PC-9 (cell line): ENCODE data around the gene F13B. TPM values are rescaled to one million over a fixed set of nuclear protein-coding genes. Genes with fewer than 3 reads are reported as not detected.

Experiments
- Bru-seq: library from RNA; stranded (reverse); fragments of 400-500 nt; gene quantifications from one replicate; lab custom pipeline; 2021; lab: Mats Ljungman, UMichigan
- BruChase-seq, 2 experiments: library from RNA; stranded (reverse); fragments of 400-500 nt; gene quantifications; one replicate each; lab custom pipeline; 2021; lab: Mats Ljungman, UMichigan
- BruUV-seq: library from RNA; stranded (reverse); fragments of 400-500 nt; replicated peaks from 2 replicates; lab custom pipeline; 2021; lab: Mats Ljungman, UMichigan
- CTCF ChIA-PET: fragments of 300-600 bp; sonication (Branson Sonifier 250); formaldehyde crosslinking; loops from one replicate; lab custom pipeline; 2022; ENCODE audit warnings: antibody characterized with exemption; lab: Charles Lee
- POLR2A ChIA-PET: fragments of 300-600 bp; sonication (Branson Sonifier 250); formaldehyde crosslinking; loops from one replicate; lab custom pipeline; 2022; ENCODE audit warnings: antibody characterized with exemption; ENCODE audit not compliant: unreplicated experiment; lab: Charles Lee
- DNase-seq, 2 experiments: peaks; one replicate each; pipeline versions ENCODE4 v3.0.0 to v3.0.0-alpha.2; 2015 to 2022; ENCODE audit warnings: mixed read lengths in 1 of 2
- H2AFZ ChIP-seq: fragments of 200-600 bp; sonication (generic); 2 replicates; pipeline ENCODE4 v1.8.1; 2017; ENCODE audit warnings: antibody characterized with exemption
- H3F3A ChIP-seq: fragments of 200-600 bp; sonication (generic); 2 replicates; pipeline ENCODE4 v1.8.1; 2017; ENCODE audit warnings: antibody characterized with exemption, mild to moderate bottlenecking, low read depth; ENCODE audit not compliant: insufficient read depth
- H3K27ac ChIP-seq: fragments of 200-600 bp; sonication (generic); 2 replicates; pipeline ENCODE4 v1.6.1; 2016; ENCODE audit warnings: mixed run types
- H3K27me3 ChIP-seq: fragments of 200-600 bp; sonication (generic); 2 replicates; pipeline ENCODE4 v1.6.1; 2016; ENCODE audit warnings: low read depth, mixed run types; ENCODE audit not compliant: insufficient read depth
- H3K36me3 ChIP-seq: fragments of 200-600 bp; sonication (generic); 2 replicates; pipeline ENCODE4 v1.6.1; 2016; ENCODE audit warnings: low read depth, mixed run types
- H3K4me1 ChIP-seq: fragments of 200-600 bp; sonication (generic); replicated peaks from 2 replicates; pipeline ENCODE4 v1.6.1; 2016; ENCODE audit warnings: mixed run types; ENCODE audit not compliant: insufficient read depth
- H3K4me2 ChIP-seq: fragments of 200-600 bp; sonication (generic); 2 replicates; pipeline ENCODE4 v1.6.1; 2017; ENCODE audit warnings: mixed run types
- H3K4me3 ChIP-seq: fragments of 200-600 bp; sonication (generic); 2 replicates; pipeline ENCODE4 v1.6.1; 2016; ENCODE audit warnings: mixed run types
- H3K79me2 ChIP-seq: fragments of 200-600 bp; sonication (generic); 2 replicates; pipeline ENCODE4 v1.6.1; 2017; ENCODE audit warnings: low read depth, mixed run types
- H3K9me2 ChIP-seq: fragments of 200-600 bp; sonication (generic); 2 replicates; pipeline ENCODE4 v1.8.1; 2017; ENCODE audit warnings: mild to moderate bottlenecking; ENCODE audit not compliant: insufficient read depth
- H3K9me3 ChIP-seq: fragments of 200-600 bp; sonication (generic); 2 replicates; pipeline ENCODE4 v1.8.1; 2016; ENCODE audit warnings: low read depth; ENCODE audit not compliant: insufficient read depth
- H4K20me1 ChIP-seq: fragments of 200-600 bp; sonication (generic); 2 replicates; pipeline ENCODE4 v1.8.1; 2017; ENCODE audit not compliant: insufficient read depth
- CTCF ChIP-seq: fragments of 200-600 bp; sonication (generic); conservative IDR thresholded peaks from 2 replicates; pipeline ENCODE4 v1.6.1; 2017; ENCODE audit warnings: mixed run types, antibody characterized with exemption, mild to moderate bottlenecking, moderate library complexity
- EZH2 ChIP-seq: fragments of 200-600 bp; sonication (generic); IDR thresholded peaks from 2 replicates; pipeline ENCODE4 v1.8.0; 2017; ENCODE audit warnings: antibody characterized with exemption, low read depth
- intact Hi-C: fragments of 100-400 bp; cut with micrococcal nuclease; formaldehyde crosslinking; loops from one replicate; pipeline ENCODE4 v1.10.0; 2022; ENCODE audit not compliant: unreplicated experiment
- long read RNA-seq: library from polyadenylated mRNA; stranded (forward); transcript quantifications from one replicate; pipeline ENCODE4 v2.0.0, GENCODE V29; 2022
- total RNA-seq: library from RNA; stranded (reverse); gene quantifications from 2 replicates; pipeline ENCODE4 v1.2.3, GENCODE V29; 2021

Gene F13B
- total RNA-seq, result not detected in 2 replicates
- percentile 8 among the genes with signal in this experiment for Bru-seq, nascent RNA
- BruChase-seq, experiment 1, labeled RNA remaining after a 2-hour chase, result percentile 16 among the genes with signal in this experiment
- percentile 20 among the genes with signal in this experiment for BruChase-seq, experiment 2, labeled RNA remaining after a 6-hour chase
- long read RNA-seq, result 0 reads

DNA sequence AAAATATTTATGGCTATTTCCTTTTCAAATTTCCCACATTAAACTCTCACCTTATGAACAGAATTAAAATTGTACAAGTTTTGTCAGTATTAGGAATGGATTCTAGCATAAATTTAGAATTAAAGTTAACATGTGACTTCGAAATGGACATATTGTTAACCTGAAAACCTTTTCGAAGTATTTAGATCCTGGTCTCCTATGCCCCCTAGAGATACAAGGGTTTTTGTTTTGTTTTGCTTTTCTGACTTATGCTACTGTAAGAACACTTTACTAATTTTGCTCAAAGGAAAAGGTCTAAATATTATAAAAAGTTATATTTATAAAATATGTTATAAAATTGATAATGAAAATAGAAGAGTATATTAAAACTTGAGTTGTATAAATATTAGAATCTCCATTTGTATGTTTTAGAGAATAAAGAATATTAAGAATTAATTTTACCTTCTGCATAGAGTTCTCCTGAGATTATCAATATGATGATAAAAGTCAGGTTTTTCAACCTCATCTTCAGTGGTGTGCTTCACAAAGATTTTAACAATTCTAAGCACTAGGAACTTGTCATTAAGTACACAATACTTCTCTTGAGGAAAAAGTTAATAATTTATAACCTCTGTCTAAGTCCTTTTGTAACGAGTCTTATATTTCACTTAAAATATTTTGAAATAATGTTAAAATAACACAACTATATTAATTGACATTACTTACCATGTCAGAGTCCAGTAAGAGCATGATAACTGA is at the start of gene F13B:
TSS of gene F13B (minus strand) at position 542 of the 738 bp plus-strand sequence. CDS start at position 505, 37 bp downstream.
- no peak within 1 kb of the TSS for H3K4me2 ChIP-seq
- H3K9me3 ChIP-seq, result no peaks in the 10 kb centered on the region
- POLR2A ChIA-PET, result no interaction called here
- H4K20me1 ChIP-seq, result no peaks in the 10 kb centered on the region
- no peak within 1 kb of the TSS for H3K27ac ChIP-seq
- H3K27me3 ChIP-seq, result no peaks in the 10 kb centered on the region
- no peak within 1 kb of the TSS for H3K4me3 ChIP-seq
- 0 out of 2 replicates have a peak, but pooled peaks have one; percentile 23 for TF ChIP-seq CTCF
- no peak for TF ChIP-seq EZH2
- BruUV-seq, result no TSS peak
- CTCF ChIA-PET, result no interaction called here
- intact Hi-C loops, result no loop called here
- 0 out of 2 replicates have a peak within 1 kb of the TSS, but pooled peaks have one; percentile 31 for H2AFZ ChIP-seq
- no peaks in the 10 kb centered on the region for H3K36me3 ChIP-seq
- no peaks in the 10 kb centered on the region for H3K9me2 ChIP-seq
- DNase-seq, result no peak
- H3K79me2 ChIP-seq, result no peaks in the 10 kb centered on the region
- no peaks in the 10 kb centered on the region for H3F3A ChIP-seq
- no peaks in the 10 kb centered on the region for H3K4me1 ChIP-seq

DNA sequence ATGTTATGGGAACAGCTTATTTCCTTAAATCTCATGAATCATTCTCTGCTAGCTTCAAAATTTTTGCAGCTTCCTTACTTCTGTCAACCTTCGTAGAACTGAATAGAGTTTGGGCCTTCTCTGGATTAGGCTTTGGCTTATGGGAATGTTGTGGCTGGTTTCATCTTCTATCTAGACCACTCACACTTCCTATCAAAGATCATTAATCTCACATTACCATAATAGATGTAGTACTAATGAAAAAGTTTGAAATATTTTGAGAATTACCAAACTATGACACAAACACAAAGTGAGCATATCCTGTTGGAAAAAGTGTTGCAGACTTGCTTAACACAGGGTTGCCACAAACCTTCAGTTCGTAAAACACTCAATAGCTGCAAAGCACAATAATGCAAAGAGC is 49.1 kb upstream of the F13B start:
- CTCF ChIA-PET, result no interaction called here
- BruUV-seq, result no TSS peak

DNA sequence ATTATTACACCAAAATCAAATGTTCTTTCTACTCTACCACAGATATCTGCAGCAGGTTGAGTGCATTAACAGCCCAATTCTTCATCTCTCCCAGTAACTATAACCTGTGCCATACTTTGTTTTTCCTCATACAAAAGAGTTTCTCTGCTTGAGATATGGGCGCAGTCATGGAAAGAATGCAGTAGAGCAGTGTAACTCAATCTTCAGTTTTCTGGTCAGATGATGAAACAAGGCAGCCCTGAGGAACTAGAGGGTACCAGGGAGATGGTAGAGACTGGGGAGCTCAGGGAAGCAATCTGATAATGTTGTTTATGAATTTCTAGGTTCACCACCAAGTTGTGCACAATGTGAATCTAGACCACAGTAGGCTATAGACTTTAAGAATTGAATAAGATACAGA is 39.8 kb upstream of the F13B start:
- peaks cover 43% of the 10 kb centered on the region for H3K36me3 ChIP-seq
- CTCF ChIA-PET, result no interaction called here

More for the DNA sequence above, 49.1 kb upstream of the F13B start:
- TF ChIP-seq CTCF (no peak), EZH2 (no peak)
- Histone ChIP-seq H3K4me1 (no peaks in the 10 kb centered on the region), H3F3A (no peaks in the 10 kb centered on the region), H3K27ac (no peak overlapping the region), H3K4me3 (no peak overlapping the region), H3K79me2 (no peaks in the 10 kb centered on the region), H3K4me2 (no peak overlapping the region), H3K9me2 (no peaks in the 10 kb centered on the region), H3K9me3 (no peaks in the 10 kb centered on the region), H3K27me3 (no peaks in the 10 kb centered on the region), H2AFZ (no peak overlapping the region), H3K36me3 (peaks cover 25% of the 10 kb centered on the region; the same call in 1 of the 2 replicates), H4K20me1 (no peaks in the 10 kb centered on the region)
- intact Hi-C loops, result no loop called here
- POLR2A ChIA-PET, result no interaction called here
- DNase-seq, result no peak

More for the DNA sequence above, 39.8 kb upstream of the F13B start:
- POLR2A ChIA-PET, result no interaction called here
- H3K4me2 ChIP-seq, result no peak overlapping the region
- no peaks in the 10 kb centered on the region for H3K79me2 ChIP-seq
- H3F3A ChIP-seq, result no peaks in the 10 kb centered on the region; the same call in 1 of the 2 replicates
- no peak overlapping the region for H2AFZ ChIP-seq
- no peak for DNase-seq
- H3K9me2 ChIP-seq, result no peaks in the 10 kb centered on the region; the same call in 1 of the 2 replicates
- no peak overlapping the region for H3K4me3 ChIP-seq
- no peak overlapping the region for H3K27ac ChIP-seq
- no TSS peak for BruUV-seq
- TF ChIP-seq EZH2 (no peak), CTCF (no peak)
- no peaks in the 10 kb centered on the region for H4K20me1 ChIP-seq
- peaks cover 14% of the 10 kb centered on the region for H3K9me3 ChIP-seq
- intact Hi-C loops, result no loop called here
- no peaks in the 10 kb centered on the region for H3K4me1 ChIP-seq
- H3K27me3 ChIP-seq, result no peaks in the 10 kb centered on the region
